ENCODE data around the gene ACOX3. TPM values are rescaled to one million over a fixed set of nuclear protein-coding genes. Genes with fewer than 3 reads are reported as not detected.

Gene ACOX3
- polyA plus RNA-seq, 3 donors, result 3.8 to 16.8 (median 13.3) TPM

GRCh38 chr4:8395504-8396296 is 44.8 kb downstream of the ACOX3 start:
- 96% methylated on average over 9 of the region's 12 CpGs for whole genome bisulfite sequencing (ENCODE audit: insufficient coverage)
- Mint-ChIP-seq H3K9me3 (no peaks in the 10 kb centered on the region), H3K4me1 (peaks cover 4% of the 10 kb centered on the region), H3K4me3 (no peak overlapping the region), H3K27me3 (ENCODE audit: low read depth in 3 of 3) (no peaks in the 10 kb centered on the region), H3K36me3 (peaks cover 58 to 65% of the 10 kb centered on the region in 2 donors), H3K27ac (peak overlapping the region in 1 of 7 donors; percentile 24)
- Histone ChIP-seq H3K27ac (ENCODE audit: low read depth in 1 of 2, low read length in 2 of 2) (no peak overlapping the region), H3K79me2 (ENCODE audit: insufficient read depth, low read length) (no peaks in the 10 kb centered on the region), H3K36me3 (replicated peaks in 1 of 2; ENCODE audit: control insufficient read depth in 1 of 2, insufficient read depth in 2 of 2, low read length in 2 of 2) (peaks cover 40 to 59% of the 10 kb centered on the region in 2 donors), H3K4me1 (ENCODE audit: control insufficient read depth in 1 of 2, insufficient read depth in 2 of 2, low read length in 2 of 2) (no peaks in the 10 kb centered on the region), H3K4me2 (replicated peaks; ENCODE audit: extremely low read depth, low read length, poor library complexity, severe bottlenecking) (no peak overlapping the region), H3K9ac (ENCODE audit: insufficient read depth, low read length, poor library complexity, severe bottlenecking) (no peak overlapping the region), H3K9me3 (replicated peaks in 1 of 2; ENCODE audit: control insufficient read depth in 1 of 2, insufficient read depth in 1 of 2, low read length in 2 of 2) (no peaks in the 10 kb centered on the region), H4K20me1 (ENCODE audit: insufficient read depth, low read length) (no peaks in the 10 kb centered on the region), H3K27me3 (ENCODE audit: control insufficient read depth in 2 of 2, insufficient read depth in 2 of 2, low read length in 2 of 2) (no peaks in the 10 kb centered on the region), H3K4me3 (replicated peaks in 1 of 3; ENCODE audit: low read depth in 2 of 3, low read length in 3 of 3) (no peak overlapping the region), H2AFZ (ENCODE audit: insufficient read depth, low read depth, low read length, poor library complexity, severe bottlenecking) (no peak overlapping the region)
- intact Hi-C loops (cut with micrococcal nuclease), result no loop called here
- no peak for DNase-seq
- TF ChIP-seq CTCF (IDR thresholded peaks at IDR 0.05), result no peak

GRCh38 chr4:8394806-8395205 is 45.7 kb downstream of the ACOX3 start:
- Mint-ChIP-seq H3K4me1 (peaks cover 4% of the 10 kb centered on the region), H3K27ac (no peak overlapping the region), H3K36me3 (peaks cover 61 to 70% of the 10 kb centered on the region in 2 donors), H3K27me3 (ENCODE audit: low read depth in 3 of 3) (peaks cover 0 to 2% (median 0%) of the 10 kb centered on the region in 3 donors), H3K9me3 (no peaks in the 10 kb centered on the region), H3K4me3 (no peak overlapping the region)
- Histone ChIP-seq H3K9ac (ENCODE audit: insufficient read depth, low read length, poor library complexity, severe bottlenecking) (no peak overlapping the region), H3K27ac (ENCODE audit: low read depth in 1 of 2, low read length in 2 of 2) (no peak overlapping the region), H3K9me3 (replicated peaks in 1 of 2; ENCODE audit: control insufficient read depth in 1 of 2, insufficient read depth in 1 of 2, low read length in 2 of 2) (no peaks in the 10 kb centered on the region), H3K27me3 (ENCODE audit: control insufficient read depth in 2 of 2, insufficient read depth in 2 of 2, low read length in 2 of 2) (no peaks in the 10 kb centered on the region), H3K79me2 (ENCODE audit: insufficient read depth, low read length) (no peaks in the 10 kb centered on the region), H3K4me3 (replicated peaks in 1 of 3; ENCODE audit: low read depth in 2 of 3, low read length in 3 of 3) (no peak overlapping the region), H3K4me1 (ENCODE audit: control insufficient read depth in 1 of 2, insufficient read depth in 2 of 2, low read length in 2 of 2) (no peaks in the 10 kb centered on the region), H4K20me1 (ENCODE audit: insufficient read depth, low read length) (no peaks in the 10 kb centered on the region), H3K4me2 (replicated peaks; ENCODE audit: extremely low read depth, low read length, poor library complexity, severe bottlenecking) (no peak overlapping the region), H3K36me3 (replicated peaks in 1 of 2; ENCODE audit: control insufficient read depth in 1 of 2, insufficient read depth in 2 of 2, low read length in 2 of 2) (peaks cover 40 to 65% of the 10 kb centered on the region in 2 donors), H2AFZ (ENCODE audit: insufficient read depth, low read depth, low read length, poor library complexity, severe bottlenecking) (no peak overlapping the region)
- TF ChIP-seq CTCF (IDR thresholded peaks at IDR 0.05), result no peak
- DNase-seq, result no peak
- 99% methylated on average over 9 of the region's 12 CpGs for WGBS (ENCODE audit: insufficient coverage)
- intact Hi-C loops (cut with micrococcal nuclease), result no loop called here
